ENCODE measurements around the gene SLAMF9. TPM values are rescaled to one million over a fixed set of nuclear protein-coding genes. Genes with fewer than 3 reads are reported as not detected.

Gene SLAMF9
- total and polyA plus RNA-seq, 2 experiments from 2014 or later, result 0.48 TPM; not detected in 1

GRCh38 chr1:159920651-159921050 is 33.4 kb downstream of the SLAMF9 start:
- Histone ChIP-seq H3K4me3 (no peak overlapping the region), H3K4me2 (ENCODE audit: unreplicated experiment) (no peak overlapping the region), H4K20me1 (ENCODE audit: insufficient read depth) (no peaks in the 10 kb centered on the region), H3K27ac (no peak overlapping the region), H3K4me1 (ENCODE audit: insufficient read depth) (peaks cover 53% of the 10 kb centered on the region), H2AFZ (no peak overlapping the region), H3K9me2 (ENCODE audit: insufficient read depth) (no peaks in the 10 kb centered on the region), H3K79me2 (ENCODE audit: insufficient read depth) (peaks cover 58% of the 10 kb centered on the region), H3K9me3 (ENCODE audit: low read depth) (no peaks in the 10 kb centered on the region), H3K9ac (no peak overlapping the region), H3K27me3 (replicated peaks; ENCODE audit: insufficient read depth) (no peaks in the 10 kb centered on the region), H3K36me3 (ENCODE audit: low read depth) (peaks cover 20% of the 10 kb centered on the region), H3F3A (ENCODE audit: insufficient read depth) (peaks cover 42% of the 10 kb centered on the region)
- in situ Hi-C loops (cut with MboI), result no loop called here
- TF ChIP-seq EZH2 (IDR thresholded peaks at IDR 0.05; ENCODE audit: insufficient read depth, poor library complexity, severe bottlenecking) (no peak), EZH2phosphoT487 (IDR thresholded peaks at IDR 0.05; ENCODE audit: insufficient read depth, low read depth) (no peak)
- DNase-seq, result no peak
- 52 to 58% methylated on average over 1 of the region's 1 CpG for WGBS, 2 experiments (ENCODE audit: low coverage in 1 of 2, low lambda C conversion rate in 2 of 2, missing lambda C conversion rate in 2 of 2)

GRCh38 chr1:159920202-159920601 is 33.8 kb downstream of the SLAMF9 start:
- no peak for DNase-seq
- Histone ChIP-seq H3K27me3 (replicated peaks; ENCODE audit: insufficient read depth) (no peaks in the 10 kb centered on the region), H3K4me2 (ENCODE audit: unreplicated experiment) (no peak overlapping the region), H3K4me3 (no peak overlapping the region), H3K4me1 (ENCODE audit: insufficient read depth) (peaks cover 55% of the 10 kb centered on the region), H3K79me2 (ENCODE audit: insufficient read depth) (peaks cover 58% of the 10 kb centered on the region), H2AFZ (no peak overlapping the region), H3K9me3 (ENCODE audit: low read depth) (no peaks in the 10 kb centered on the region), H3K27ac (no peak overlapping the region), H3K9ac (no peak overlapping the region), H3F3A (ENCODE audit: insufficient read depth) (peaks cover 42% of the 10 kb centered on the region), H3K9me2 (ENCODE audit: insufficient read depth) (no peaks in the 10 kb centered on the region), H4K20me1 (ENCODE audit: insufficient read depth) (no peaks in the 10 kb centered on the region), H3K36me3 (ENCODE audit: low read depth) (peaks cover 20% of the 10 kb centered on the region)
- TF ChIP-seq EZH2phosphoT487 (IDR thresholded peaks at IDR 0.05; ENCODE audit: insufficient read depth, low read depth), result no peak
- no peak for TF ChIP-seq EZH2 (IDR thresholded peaks at IDR 0.05; ENCODE audit: insufficient read depth, poor library complexity, severe bottlenecking)
- 74 to 77% methylated on average over 10 of the region's 10 CpGs for WGBS, 2 experiments (ENCODE audit: low coverage in 1 of 2, low lambda C conversion rate in 2 of 2, missing lambda C conversion rate in 2 of 2)
- in situ Hi-C loops (cut with MboI), result no loop called here

GRCh38 chr1:159919236-159919865 is 34.7 kb downstream of the SLAMF9 start:
- H3K27me3 ChIP-seq (replicated peaks; ENCODE audit: insufficient read depth), result no peaks in the 10 kb centered on the region
- in situ Hi-C loops (cut with MboI), result no loop called here
- peaks cover 42% of the 10 kb centered on the region for H3F3A ChIP-seq (ENCODE audit: insufficient read depth)
- H3K79me2 ChIP-seq (ENCODE audit: insufficient read depth), result peaks cover 57% of the 10 kb centered on the region
- H3K27ac ChIP-seq, result no peak overlapping the region
- H2AFZ ChIP-seq, result no peak overlapping the region
- TF ChIP-seq EZH2 (IDR thresholded peaks at IDR 0.05; ENCODE audit: insufficient read depth, poor library complexity, severe bottlenecking) (no peak), EZH2phosphoT487 (IDR thresholded peaks at IDR 0.05; ENCODE audit: insufficient read depth, low read depth) (no peak)
- peaks cover 55% of the 10 kb centered on the region for H3K4me1 ChIP-seq (ENCODE audit: insufficient read depth)
- no peak overlapping the region for H3K9ac ChIP-seq
- H3K4me3 ChIP-seq, result no peak overlapping the region
- H3K36me3 ChIP-seq (ENCODE audit: low read depth), result peaks cover 20% of the 10 kb centered on the region
- no peaks in the 10 kb centered on the region for H3K9me3 ChIP-seq (ENCODE audit: low read depth)
- WGBS, 2 experiments (ENCODE audit: low coverage in 1 of 2, low lambda C conversion rate in 2 of 2, missing lambda C conversion rate in 2 of 2), result 92 to 93% methylated on average over 10 of the region's 10 CpGs
- no peak for DNase-seq
- no peaks in the 10 kb centered on the region for H4K20me1 ChIP-seq (ENCODE audit: insufficient read depth)
- H3K4me2 ChIP-seq (ENCODE audit: unreplicated experiment), result no peak overlapping the region
- H3K9me2 ChIP-seq (ENCODE audit: insufficient read depth), result no peaks in the 10 kb centered on the region

DNA sequence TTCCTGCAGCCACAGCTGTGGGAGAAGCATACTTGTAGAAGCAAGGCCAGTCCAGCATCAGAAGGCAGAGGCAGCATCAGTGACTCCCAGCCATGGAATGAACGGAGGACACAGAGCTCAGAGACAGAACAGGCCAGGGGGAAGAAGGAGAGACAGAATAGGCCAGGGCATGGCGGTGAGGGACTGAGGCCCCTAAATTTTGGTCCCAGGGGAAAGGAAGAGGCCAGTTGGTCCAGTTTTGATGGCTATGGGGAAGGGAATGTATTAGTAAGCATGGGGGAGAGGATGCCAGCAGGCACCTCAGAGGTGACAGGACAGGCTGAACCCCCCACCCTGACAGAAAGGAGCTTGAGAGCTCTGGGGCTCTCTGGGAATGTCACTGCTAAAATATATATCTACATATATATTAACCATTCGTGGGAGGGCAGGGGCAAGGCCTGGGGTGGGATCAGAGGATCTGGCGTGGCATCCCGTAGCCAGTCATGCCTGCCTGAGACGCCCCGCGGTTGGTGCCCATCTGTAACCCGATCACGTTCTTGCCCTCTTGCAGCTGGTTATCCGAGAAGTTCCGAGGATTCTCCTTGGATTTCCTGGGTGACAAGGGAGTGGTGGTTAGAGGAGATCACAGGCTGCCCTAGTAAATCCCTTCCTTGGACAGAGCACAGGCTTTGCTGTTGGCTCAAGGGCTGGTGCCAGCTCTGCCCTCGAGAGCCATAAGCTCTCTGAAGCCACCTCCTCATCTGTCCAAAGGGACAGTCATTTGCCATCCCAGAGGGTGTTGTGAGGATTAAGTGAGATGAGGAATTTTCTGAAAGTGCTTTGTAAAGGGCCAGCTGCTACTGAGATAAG is 35.5 kb downstream of the SLAMF9 start:
- Histone ChIP-seq H4K20me1 (ENCODE audit: insufficient read depth) (no peaks in the 10 kb centered on the region), H3K4me3 (no peak overlapping the region), H3K27me3 (replicated peaks; ENCODE audit: insufficient read depth) (no peaks in the 10 kb centered on the region), H3K27ac (peak overlapping the region; percentile 37), H3F3A (ENCODE audit: insufficient read depth) (peaks cover 42% of the 10 kb centered on the region), H3K9me3 (ENCODE audit: low read depth) (no peaks in the 10 kb centered on the region), H3K4me1 (ENCODE audit: insufficient read depth) (peaks cover 55% of the 10 kb centered on the region), H2AFZ (no peak overlapping the region), H3K79me2 (ENCODE audit: insufficient read depth) (peaks cover 49% of the 10 kb centered on the region), H3K9me2 (ENCODE audit: insufficient read depth) (no peaks in the 10 kb centered on the region), H3K4me2 (ENCODE audit: unreplicated experiment) (no peak overlapping the region), H3K36me3 (ENCODE audit: low read depth) (peaks cover 20% of the 10 kb centered on the region), H3K9ac (no peak overlapping the region)
- in situ Hi-C loops (cut with MboI), result no loop called here
- no peak for TF ChIP-seq EZH2phosphoT487 (IDR thresholded peaks at IDR 0.05; ENCODE audit: insufficient read depth, low read depth)
- no peak for TF ChIP-seq EZH2 (IDR thresholded peaks at IDR 0.05; ENCODE audit: insufficient read depth, poor library complexity, severe bottlenecking)
- peak; percentile 49 for DNase-seq
- WGBS, 2 experiments (ENCODE audit: low coverage in 1 of 2, low lambda C conversion rate in 2 of 2, missing lambda C conversion rate in 2 of 2), result 74 to 78% methylated on average over 13 of the region's 13 CpGs
